GM08714 (cell line): ENCODE measurements around the gene PLPP4.

Source experiments
- H3K4me3 ChIP-seq: fragments of 200-500 bp; sonication (Bioruptor generic); 2 replicates; pipeline ENCODE4 v1.5.1; 2014; ENCODE audit warnings: mild to moderate bottlenecking, low read length, inconsistent platforms
- ZNF274 ChIP-seq: IDR thresholded peaks from 2 replicates; pipeline ENCODE4 v1.6.1; 2012; ENCODE audit warnings: mild to moderate bottlenecking, low read depth, low read length

PLPP4 gene

GRCh38 chr10:120634659-120635058, 177.6 kb downstream of the PLPP4 start:
- no peak for TF ChIP-seq ZNF274
- no peak overlapping the region for H3K4me3 ChIP-seq
